ENCODE results near the gene PIM1.

DNA sequence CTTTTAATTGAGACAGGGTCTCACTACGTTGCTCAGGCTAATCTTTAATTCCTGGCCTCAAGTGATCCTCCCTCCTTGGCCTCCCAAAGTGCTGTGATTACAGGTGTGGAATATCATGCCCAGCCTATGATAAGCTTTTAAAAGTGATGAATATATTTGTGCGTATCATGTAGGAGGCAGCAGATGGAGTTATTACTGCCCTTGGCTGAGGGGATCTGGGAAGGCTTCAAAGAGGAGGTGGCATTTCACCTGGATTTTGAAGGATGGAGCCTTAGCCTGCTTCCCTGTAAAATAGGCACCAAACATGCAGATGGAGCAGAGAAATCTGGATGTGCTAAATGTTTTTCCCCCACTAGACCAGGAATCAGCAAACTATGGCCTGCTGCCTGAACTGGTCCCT lies 10.1 kb downstream of the PIM1 start:
- TF ChIP-seq, protein P1, sequence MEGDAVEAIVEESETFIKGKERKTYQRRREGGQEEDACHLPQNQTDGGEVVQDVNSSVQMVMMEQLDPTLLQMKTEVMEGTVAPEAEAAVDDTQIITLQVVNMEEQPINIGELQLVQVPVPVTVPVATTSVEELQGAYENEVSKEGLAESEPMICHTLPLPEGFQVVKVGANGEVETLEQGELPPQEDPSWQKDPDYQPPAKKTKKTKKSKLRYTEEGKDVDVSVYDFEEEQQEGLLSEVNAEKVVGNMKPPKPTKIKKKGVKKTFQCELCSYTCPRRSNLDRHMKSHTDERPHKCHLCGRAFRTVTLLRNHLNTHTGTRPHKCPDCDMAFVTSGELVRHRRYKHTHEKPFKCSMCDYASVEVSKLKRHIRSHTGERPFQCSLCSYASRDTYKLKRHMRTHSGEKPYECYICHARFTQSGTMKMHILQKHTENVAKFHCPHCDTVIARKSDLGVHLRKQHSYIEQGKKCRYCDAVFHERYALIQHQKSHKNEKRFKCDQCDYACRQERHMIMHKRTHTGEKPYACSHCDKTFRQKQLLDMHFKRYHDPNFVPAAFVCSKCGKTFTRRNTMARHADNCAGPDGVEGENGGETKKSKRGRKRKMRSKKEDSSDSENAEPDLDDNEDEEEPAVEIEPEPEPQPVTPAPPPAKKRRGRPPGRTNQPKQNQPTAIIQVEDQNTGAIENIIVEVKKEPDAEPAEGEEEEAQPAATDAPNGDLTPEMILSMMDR (IDR thresholded peaks at IDR 0.05 in 8 of 11, conservative IDR thresholded peaks at IDR 0.05 in 3 of 11) = no peak
- no peak for TF ChIP-seq POLR2AphosphoS5 (IDR thresholded peaks at IDR 0.05)
